Endothelial cell of umbilical vein (primary cell): ENCODE results near the gene CASP4. TPM values are rescaled to one million over a fixed set of nuclear protein-coding genes. Genes with fewer than 3 reads are reported as not detected.

Source experiments
- BruUV-seq: library from RNA; stranded (reverse); fragments of 400-500 nt; replicated peaks from 2 replicates; lab custom pipeline; 2021; lab: Mats Ljungman, UMichigan
- CTCF ChIA-PET: fragments of 300-600, 350-600 bp; sonication (Branson Sonifier 250); formaldehyde crosslinking; loops from one replicate; lab custom pipeline; 2021; ENCODE audit warnings: antibody characterized with exemption, inconsistent platforms; lab: Charles Lee
- POLR2A ChIA-PET: fragments of 300-600, 350-600 bp; sonication (Branson Sonifier 250); formaldehyde crosslinking; loops from one replicate; lab custom pipeline; 2021; ENCODE audit warnings: antibody characterized with exemption, inconsistent platforms; lab: Charles Lee
- DNase-seq: peaks from one replicate; pipeline ENCODE4 v3.0.0-alpha.2; 2011; ENCODE audit warnings: low read depth, low spot score
- FAIRE-seq: peaks from 2 replicates; lab custom pipeline; 2011; peaks lifted over from hg19 to GRCh38; lab: Jason Lieb, UNC
- H2AFZ ChIP-seq: 2 replicates; pipeline ENCODE4 v1.6.0; 2012; ENCODE audit warnings: low read depth, low read length, control low read depth, inconsistent platforms
- H3K27ac ChIP-seq: 2 replicates; pipeline ENCODE4 v1.5.1; 2011; ENCODE audit warnings: low read depth, mild to moderate bottlenecking, control low read depth, low read length, moderate library complexity; ENCODE audit not compliant: insufficient read depth
- H3K27me3 ChIP-seq, 2 experiments: 2 replicates each; pipeline versions ENCODE4 v1.6.0 to v1.6.1; 2011; ENCODE audit warnings: low read length in 2 of 2, mixed read lengths in 1 of 2; ENCODE audit not compliant: control insufficient read depth in 2 of 2, insufficient read depth in 2 of 2
- H3K36me3 ChIP-seq, 2 experiments: 2 replicates in 1 of 2; 3 replicates in 1 of 2; pipeline ENCODE4 v1.5.1; 2011; ENCODE audit warnings: low read length in 2 of 2, mild to moderate bottlenecking in 1 of 2, moderate library complexity in 1 of 2; ENCODE audit not compliant: control insufficient read depth in 2 of 2, insufficient read depth in 2 of 2; ENCODE audit errors: extremely low read depth in 1 of 2
- H3K4me1 ChIP-seq: 3 replicates; pipeline ENCODE4 v1.5.1; 2011; ENCODE audit warnings: mild to moderate bottlenecking, low read length; ENCODE audit not compliant: control insufficient read depth, insufficient read depth; ENCODE audit errors: extremely low read depth
- H3K4me2 ChIP-seq: 2 replicates; pipeline ENCODE4 v1.6.1; 2011; ENCODE audit warnings: low read length, control low read depth, mixed read lengths; ENCODE audit not compliant: insufficient read depth
- H3K4me3 ChIP-seq, 3 experiments: fragments of 200-600 bp in 1 of 3; sonication (generic), shearing (Covaris generic) in 1 of 3; replicated peaks in 1 of 3; 2 replicates each; pipeline ENCODE4 v1.5.1; 2011 to 2016; ENCODE audit warnings: control low read depth in 3 of 3, low read length in 3 of 3, mild to moderate bottlenecking in 2 of 3, inconsistent platforms in 1 of 3, low read depth in 1 of 3, moderate library complexity in 1 of 3; ENCODE audit not compliant: insufficient read depth in 1 of 3
- H3K79me2 ChIP-seq: 2 replicates; pipeline ENCODE4 v1.6.0; 2012; ENCODE audit warnings: low read length, inconsistent platforms; ENCODE audit not compliant: control insufficient read depth, insufficient read depth
- H3K9ac ChIP-seq: replicated peaks from 2 replicates; pipeline ENCODE3; 2011; ENCODE audit warnings: low read length, control low read depth; ENCODE audit not compliant: insufficient read depth; ENCODE audit errors: extremely low read depth
- H3K9me1 ChIP-seq: replicated peaks from 3 replicates; pipeline ENCODE4 v1.6.0; 2011; ENCODE audit warnings: mild to moderate bottlenecking, low read length; ENCODE audit not compliant: control insufficient read depth, insufficient read depth; ENCODE audit errors: extremely low read depth
- H3K9me3 ChIP-seq: replicated peaks from 2 replicates; pipeline ENCODE4 v1.5.1; 2012; ENCODE audit warnings: low read length, inconsistent platforms; ENCODE audit not compliant: control insufficient read depth, insufficient read depth
- H4K20me1 ChIP-seq: replicated peaks from 2 replicates; pipeline ENCODE3; 2011; ENCODE audit warnings: mild to moderate bottlenecking, low read length; ENCODE audit not compliant: control insufficient read depth, insufficient read depth; ENCODE audit errors: extremely low read depth
- EZH2 ChIP-seq: IDR thresholded peaks from 2 replicates; pipeline ENCODE4 v1.6.1; 2012; ENCODE audit warnings: borderline replicate concordance, low read depth, mild to moderate bottlenecking, moderate library complexity, low read length, inconsistent platforms; ENCODE audit not compliant: severe bottlenecking
- FOS ChIP-seq: IDR thresholded peaks from 2 replicates; pipeline ENCODE4 v1.6.1; 2011; ENCODE audit warnings: mild to moderate bottlenecking, low read length, moderate library complexity, borderline replicate concordance; ENCODE audit not compliant: insufficient read depth
- GATA2 ChIP-seq: IDR thresholded peaks from 2 replicates; pipeline ENCODE4 v1.7.0; 2011; ENCODE audit warnings: low read depth, mild to moderate bottlenecking, moderate library complexity, mixed read lengths, low read length; ENCODE audit not compliant: insufficient read length, insufficient read depth
- JUN ChIP-seq: IDR thresholded peaks from 2 replicates; pipeline ENCODE4 v1.6.1; 2011; ENCODE audit warnings: borderline replicate concordance, low read depth; ENCODE audit not compliant: insufficient read length, insufficient read depth
- MYC ChIP-seq: IDR thresholded peaks from one replicate; pipeline ENCODE4 v1.6.1; 2011; ENCODE audit warnings: mild to moderate bottlenecking, low read depth, low read length
- POLR2A ChIP-seq: IDR thresholded peaks from 2 replicates; pipeline ENCODE4 v1.6.1; 2012; ENCODE audit warnings: low read depth, mild to moderate bottlenecking, control low read depth, low read length
- POLR2AphosphoS5 ChIP-seq: IDR thresholded peaks from 2 replicates; pipeline ENCODE4 v1.6.1; 2012; ENCODE audit warnings: low read depth, mild to moderate bottlenecking, control low read depth, low read length, moderate library complexity; ENCODE audit not compliant: insufficient read depth
- dilution Hi-C: fragments of 300-500 bp; cut with MboI; formaldehyde crosslinking; loops from one replicate; pipeline ENCODE4 v1.15.0; 2019; ENCODE audit warnings: low sequenced_read_pairs; ENCODE audit not compliant: extremely low pct_ligation_motif_present
- intact Hi-C: fragments of 100-400 bp; cut with micrococcal nuclease; formaldehyde crosslinking; loops from one replicate; pipeline ENCODE4 v1.10.0; 2022
- polyA plus RNA-seq, 4 experiments: library from polyadenylated mRNA; depleted of rRNA in 3 of 4; stranded (reverse) in 3 of 4; unstranded in 1 of 4; fragments of >200 nt; gene quantifications; 2 replicates each; pipeline versions ENCODE4 v1.2.1 to v1.2.3, GENCODE V29; 2011 to 2012; ENCODE audit warnings: missing spikeins in 1 of 4
- total RNA-seq: library from RNA; stranded (reverse); gene quantifications from 2 replicates; pipeline ENCODE4 v1.2.3, GENCODE V29; 2021
- TF ChIP-seq, protein P1 (sequence below), 2 donors: IDR thresholded peaks; 1 replicate in 1 of 2; 2 replicates in 1 of 2; pipeline ENCODE4 v1.5.1; 2011; ENCODE audit warnings: low read length in 2 of 2, mild to moderate bottlenecking in 2 of 2, moderate library complexity in 2 of 2, control low read depth in 1 of 2, inconsistent platforms in 1 of 2, low read depth in 1 of 2; ENCODE audit not compliant: insufficient read depth in 1 of 2; ENCODE audit errors: extremely low read depth in 1 of 2
- TF ChIP-seq, protein P2 (sequence below): IDR thresholded peaks from 2 replicates; pipeline ENCODE4 v1.6.1; 2011; ENCODE audit not compliant: insufficient read depth, insufficient read length

CASP4 gene
- total and polyA plus RNA-seq, 2 donors (not counting 3 experiments of a cell fraction or from before 2014, with no cell fraction given) = 83.1 to 89.1 TPM

DNA sequence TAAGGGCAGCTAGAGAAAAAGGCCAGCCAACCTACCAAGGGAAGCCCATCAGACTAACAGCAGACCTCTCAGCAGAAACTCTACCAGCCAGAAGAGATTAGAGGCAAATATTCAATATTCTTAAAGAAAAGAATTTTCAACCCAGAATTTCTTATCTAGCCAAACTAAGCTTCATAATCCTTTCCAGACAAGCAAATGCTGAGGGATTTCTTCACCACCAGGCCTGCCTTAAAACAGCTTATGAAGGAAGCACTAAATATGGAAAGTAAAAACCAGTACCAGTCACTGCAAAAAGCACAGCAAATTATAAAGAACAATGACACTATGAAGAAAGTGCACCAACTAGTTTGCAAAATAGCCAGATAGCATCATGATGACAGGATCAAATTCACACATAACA lies 39.6 kb downstream of the CASP4 start:
- no peak overlapping the region for H3K9ac ChIP-seq
- H3K27me3 ChIP-seq = no peaks in the 10 kb centered on the region
- TF ChIP-seq FOS (no peak), MYC (no peak), POLR2AphosphoS5 (no peak)
- TF ChIP-seq, protein P1, sequence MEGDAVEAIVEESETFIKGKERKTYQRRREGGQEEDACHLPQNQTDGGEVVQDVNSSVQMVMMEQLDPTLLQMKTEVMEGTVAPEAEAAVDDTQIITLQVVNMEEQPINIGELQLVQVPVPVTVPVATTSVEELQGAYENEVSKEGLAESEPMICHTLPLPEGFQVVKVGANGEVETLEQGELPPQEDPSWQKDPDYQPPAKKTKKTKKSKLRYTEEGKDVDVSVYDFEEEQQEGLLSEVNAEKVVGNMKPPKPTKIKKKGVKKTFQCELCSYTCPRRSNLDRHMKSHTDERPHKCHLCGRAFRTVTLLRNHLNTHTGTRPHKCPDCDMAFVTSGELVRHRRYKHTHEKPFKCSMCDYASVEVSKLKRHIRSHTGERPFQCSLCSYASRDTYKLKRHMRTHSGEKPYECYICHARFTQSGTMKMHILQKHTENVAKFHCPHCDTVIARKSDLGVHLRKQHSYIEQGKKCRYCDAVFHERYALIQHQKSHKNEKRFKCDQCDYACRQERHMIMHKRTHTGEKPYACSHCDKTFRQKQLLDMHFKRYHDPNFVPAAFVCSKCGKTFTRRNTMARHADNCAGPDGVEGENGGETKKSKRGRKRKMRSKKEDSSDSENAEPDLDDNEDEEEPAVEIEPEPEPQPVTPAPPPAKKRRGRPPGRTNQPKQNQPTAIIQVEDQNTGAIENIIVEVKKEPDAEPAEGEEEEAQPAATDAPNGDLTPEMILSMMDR (IDR thresholded peaks at IDR 0.05; ENCODE audit: extremely low read depth in 1 of 2, insufficient read depth in 1 of 2, low read depth in 1 of 2, low read length in 2 of 2) = no peak
- H3K79me2 ChIP-seq = no peaks in the 10 kb centered on the region
- H3K4me3 ChIP-seq = no peak overlapping the region
- H3K27ac ChIP-seq = no peak overlapping the region
- H3K4me1 ChIP-seq = no peaks in the 10 kb centered on the region
- no peak overlapping the region for H3K4me2 ChIP-seq
- ChIA-PET POLR2A (no interaction called here), CTCF (interaction anchor here (3.0 kb wide), 1 partner anchor 18 kb away, joined by 10 read pairs; no protein-coding TSS in a partner anchor)
- no peaks in the 10 kb centered on the region for H3K9me3 ChIP-seq
- no peak overlapping the region for H2AFZ ChIP-seq
- H4K20me1 ChIP-seq = no peaks in the 10 kb centered on the region
- intact Hi-C loops (no loop called here), dilution Hi-C loops (no loop called here)
- FAIRE-seq (no peak), DNase-seq (no peak)
- BruUV-seq = no TSS peak
- no peaks in the 10 kb centered on the region for H3K9me1 ChIP-seq
- H3K36me3 ChIP-seq = no peaks in the 10 kb centered on the region

DNA sequence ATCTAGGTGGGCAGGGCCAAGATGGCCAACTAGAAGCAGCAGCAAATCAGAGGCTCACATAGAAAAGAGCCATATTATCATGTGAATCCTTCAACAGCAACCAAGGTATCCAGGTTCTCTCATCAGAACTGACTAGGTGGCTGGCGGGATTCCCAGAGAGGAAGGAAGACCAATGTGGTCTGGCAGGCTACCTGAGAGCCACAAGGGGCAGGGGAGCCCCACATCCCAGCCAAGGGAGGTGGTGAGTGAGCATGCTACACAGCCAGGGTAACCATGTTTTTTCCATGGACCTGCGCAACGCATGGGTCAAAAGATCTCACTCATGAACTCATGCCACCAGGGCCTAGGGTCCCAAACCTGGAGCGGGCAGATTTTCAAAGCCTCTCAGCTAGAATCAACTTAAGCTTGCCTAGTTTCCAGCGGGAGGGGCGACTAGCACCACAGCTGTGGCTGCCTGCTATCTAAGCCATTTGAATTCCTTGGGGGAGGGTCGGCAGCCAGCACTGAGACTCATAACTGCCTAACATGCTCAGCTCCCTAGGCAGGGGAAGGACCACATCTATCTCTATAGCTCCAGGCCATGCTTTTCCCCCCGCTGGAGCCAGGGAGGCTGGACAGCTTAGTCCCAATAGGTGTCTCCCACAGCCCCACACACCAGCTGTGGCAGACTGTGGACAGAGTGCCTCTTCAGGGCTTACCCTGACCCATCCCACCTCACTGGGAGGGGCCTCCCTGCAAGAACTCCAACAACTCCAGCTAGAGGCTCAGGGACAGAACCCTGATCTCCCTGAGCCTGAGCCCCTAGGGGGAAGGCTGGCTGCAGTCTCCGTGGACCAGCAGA lies 41.4 kb downstream of the CASP4 start:
- TF ChIP-seq POLR2AphosphoS5 (no peak), GATA2 (no peak), EZH2 (no peak), MYC (no peak), POLR2A (no peak), FOS (no peak), JUN (no peak)
- TF ChIP-seq, protein P2, sequence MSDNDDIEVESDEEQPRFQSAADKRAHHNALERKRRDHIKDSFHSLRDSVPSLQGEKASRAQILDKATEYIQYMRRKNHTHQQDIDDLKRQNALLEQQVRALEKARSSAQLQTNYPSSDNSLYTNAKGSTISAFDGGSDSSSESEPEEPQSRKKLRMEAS = no peak
- TF ChIP-seq, protein P1 (IDR thresholded peaks at IDR 0.05; ENCODE audit: extremely low read depth in 1 of 2, insufficient read depth in 1 of 2, low read depth in 1 of 2, low read length in 2 of 2) = no peak
- Histone ChIP-seq H3K4me1 (no peaks in the 10 kb centered on the region), H3K9ac (no peak overlapping the region), H3K4me2 (no peak overlapping the region), H3K9me1 (no peaks in the 10 kb centered on the region), H2AFZ (no peak overlapping the region), H3K79me2 (no peaks in the 10 kb centered on the region), H3K9me3 (no peaks in the 10 kb centered on the region), H4K20me1 (no peaks in the 10 kb centered on the region), H3K36me3 (no peaks in the 10 kb centered on the region), H3K4me3 (no peak overlapping the region), H3K27me3 (no peaks in the 10 kb centered on the region), H3K27ac (no peak overlapping the region)
- BruUV-seq = no TSS peak
- POLR2A ChIA-PET = no interaction called here
- DNase-seq = no peak
- intact Hi-C loops (no loop called here), dilution Hi-C loops (no loop called here)
- FAIRE-seq = no peak
- CTCF ChIA-PET = no interaction called here
